ENCODE data around the gene HID1. TPM values are rescaled to one million over a fixed set of nuclear protein-coding genes. Genes with fewer than 3 reads are reported as not detected.
A peak's percentile ranks its signal among the peaks of the same experiment; 100 is the strongest.

Gene HID1
- total and polyA plus RNA-seq, 2 of the 4 experiments (the other 2 are of a cell fraction), result 0.18 to 1.7 TPM

GRCh38 chr17:75010683-75011400 is 38.3 kb upstream of the HID1 start:
- dilution Hi-C loops (cut with HindIII; ENCODE audit: low sequenced_read_pairs, unreplicated experiment), result no loop called here
- no peak overlapping the region for H2BK15ac ChIP-seq (ENCODE audit: low read depth, low read length)
- in situ Hi-C loops (cut with MboI; ENCODE audit: low sequenced_read_pairs), result no loop called here
- peak overlapping the region; percentile 18 for H2AFZ ChIP-seq (replicated peaks; ENCODE audit: low read length, poor library complexity)
- no peak overlapping the region for H3K27ac ChIP-seq (ENCODE audit: insufficient read depth, low read length)
- no peak overlapping the region for H4K91ac ChIP-seq (ENCODE audit: insufficient read depth, low read depth, low read length)
- no peak overlapping the region for H3K18ac ChIP-seq (ENCODE audit: low read depth, low read length)
- no TSS peak for BruUV-seq (replicated peaks)
- H3K9ac ChIP-seq (ENCODE audit: low read depth, low read length), result no peak overlapping the region
- H3K14ac ChIP-seq (replicated peaks; ENCODE audit: low read depth, low read length), result no peak overlapping the region
- H3K27me3 ChIP-seq (ENCODE audit: control insufficient read depth, insufficient read depth, low read length), result no peaks in the 10 kb centered on the region
- WGBS, 2 experiments (ENCODE audit: extremely low coverage in 2 of 2, insufficient read length in 1 of 2), result no CpG with 5 or more reads among the region's 8 CpGs
- H3K4ac ChIP-seq (ENCODE audit: low read depth, low read length), result no peak overlapping the region
- no peaks in the 10 kb centered on the region for H3K9me3 ChIP-seq (ENCODE audit: control insufficient read depth, insufficient read depth, low read length)
- TF ChIP-seq MAZ (IDR thresholded peaks at IDR 0.05; ENCODE audit: borderline replicate concordance, low read depth, low read length) (no peak), RAD21 (IDR thresholded peaks at IDR 0.05; ENCODE audit: low read length) (0 out of 2 replicates have a peak, but pooled peaks have one; percentile 4)
- H4K8ac ChIP-seq (ENCODE audit: low read depth in 2 of 2, low read length in 2 of 2), result 0 out of 4 replicates have a peak overlapping the region, but pooled peaks of 1 of the 2 experiments have one; percentile 95
- H2BK120ac ChIP-seq (ENCODE audit: low read depth, low read length), result no peak overlapping the region
- H3K9me1 ChIP-seq (ENCODE audit: insufficient read depth, low read length), result 0 out of 2 replicates have a peak, but pooled peaks cover 4% of the 10 kb centered on the region
- H3K56ac ChIP-seq (ENCODE audit: extremely low read depth, insufficient read depth, low read length), result no peak overlapping the region
- no peak overlapping the region for H2BK5ac ChIP-seq (ENCODE audit: low read depth, low read length, poor library complexity, severe bottlenecking)
- ATAC-seq (ENCODE audit: low read depth) (no peak), DNase-seq (peak; percentile 55)
- H2AK5ac ChIP-seq (ENCODE audit: low read depth, low read length), result no peak overlapping the region
- H2AK9ac ChIP-seq (replicated peaks; ENCODE audit: low read depth, low read length, poor library complexity), result peak overlapping the region; percentile 23
- intact Hi-C loops (cut with micrococcal nuclease), result no loop called here
- H4K20me1 ChIP-seq (ENCODE audit: insufficient read depth, low read length), result no peaks in the 10 kb centered on the region
- H3K4me2 ChIP-seq (ENCODE audit: low read depth, low read length), result no peak overlapping the region
- H3K36me3 ChIP-seq (ENCODE audit: control insufficient read depth, insufficient read depth, low read length), result peaks cover under 1% of the 10 kb centered on the region; the same call in 1 of the 2 replicates
- H3K4me1 ChIP-seq (ENCODE audit: control insufficient read depth, insufficient read depth, low read length), result peaks cover 6% of the 10 kb centered on the region
- H3K79me1 ChIP-seq (ENCODE audit: low read depth in 1 of 2, low read length in 2 of 2), result peaks cover 13 to 21% of the 10 kb centered on the region in 2 experiments
- ChIA-PET POLR2A (ENCODE audit: unreplicated experiment) (no interaction called here), CTCF (interaction anchor here (1.2 kb wide), 1 partner anchor 47 kb away, joined by 3 read pairs; no protein-coding TSS in a partner anchor)
- no peak overlapping the region for H4K5ac ChIP-seq (ENCODE audit: low read depth, low read length)
- no peak overlapping the region for H3K4me3 ChIP-seq (ENCODE audit: insufficient read depth, low read depth, low read length)
- no peak overlapping the region for H3K23ac ChIP-seq (ENCODE audit: low read depth, low read length)
- no peak overlapping the region for H2BK20ac ChIP-seq (ENCODE audit: low read depth, low read length)
